ENCODE results near the gene SLCO2A1. TPM values are rescaled to one million over a fixed set of nuclear protein-coding genes. Genes with fewer than 3 reads are reported as not detected.

Gene SLCO2A1
- total RNA-seq, 1 donor = under 0.01 TPM

- no peak for TF ChIP-seq CTCF (IDR thresholded peaks at IDR 0.05; ENCODE audit: insufficient read depth, low read length)
- no peak overlapping the region for H3K4me3 ChIP-seq (ENCODE audit: low read depth, low read length)
- DNase-seq (ENCODE audit: low read depth) = no peak
These were observed 135.9 kb downstream of the SLCO2A1 start for GRCh38 chr3:133893683-133894352.

GRCh38 chr3:133892541-133893231 lies 137.0 kb downstream of the SLCO2A1 start:
- TF ChIP-seq CTCF (IDR thresholded peaks at IDR 0.05; ENCODE audit: insufficient read depth, low read length) = no peak
- DNase-seq (ENCODE audit: low read depth) = no peak
- no peak overlapping the region for H3K4me3 ChIP-seq (ENCODE audit: low read depth, low read length)

GRCh38 chr3:133891662-133892378 lies 137.9 kb downstream of the SLCO2A1 start:
- no peak for DNase-seq (ENCODE audit: low read depth)
- no peak for TF ChIP-seq CTCF (IDR thresholded peaks at IDR 0.05; ENCODE audit: insufficient read depth, low read length)
- H3K4me3 ChIP-seq (ENCODE audit: low read depth, low read length) = no peak overlapping the region

- TF ChIP-seq CTCF (IDR thresholded peaks at IDR 0.05; ENCODE audit: insufficient read depth, low read length) = no peak
- H3K4me3 ChIP-seq (ENCODE audit: low read depth, low read length) = no peak overlapping the region
- no peak for DNase-seq (ENCODE audit: low read depth)
These were observed 138.6 kb downstream of the SLCO2A1 start for GRCh38 chr3:133890972-133891644.

GRCh38 chr3:133890037-133890436 lies 139.7 kb downstream of the SLCO2A1 start:
- H3K4me3 ChIP-seq (ENCODE audit: low read depth, low read length) = no peak overlapping the region
- TF ChIP-seq CTCF (IDR thresholded peaks at IDR 0.05; ENCODE audit: insufficient read depth, low read length) = no peak
- DNase-seq (ENCODE audit: low read depth) = no peak

GRCh38 chr3:133888726-133889340 lies 140.9 kb downstream of the SLCO2A1 start:
- no peak overlapping the region for H3K4me3 ChIP-seq (ENCODE audit: low read depth, low read length)
- no peak for DNase-seq (ENCODE audit: low read depth)
- no peak for TF ChIP-seq CTCF (IDR thresholded peaks at IDR 0.05; ENCODE audit: insufficient read depth, low read length)
